ENCODE measurements around the gene ATAD1. TPM values are rescaled to one million over a fixed set of nuclear protein-coding genes. Genes with fewer than 3 reads are reported as not detected.
"Not testable (repeated sequence)": the region's sequence is repeated elsewhere in the genome, so short reads cannot be mapped to it uniquely, and the experiment has no call there.

Gene ATAD1
- total RNA-seq, 1 donor from 2014 or later: 20.4 TPM

DNA sequence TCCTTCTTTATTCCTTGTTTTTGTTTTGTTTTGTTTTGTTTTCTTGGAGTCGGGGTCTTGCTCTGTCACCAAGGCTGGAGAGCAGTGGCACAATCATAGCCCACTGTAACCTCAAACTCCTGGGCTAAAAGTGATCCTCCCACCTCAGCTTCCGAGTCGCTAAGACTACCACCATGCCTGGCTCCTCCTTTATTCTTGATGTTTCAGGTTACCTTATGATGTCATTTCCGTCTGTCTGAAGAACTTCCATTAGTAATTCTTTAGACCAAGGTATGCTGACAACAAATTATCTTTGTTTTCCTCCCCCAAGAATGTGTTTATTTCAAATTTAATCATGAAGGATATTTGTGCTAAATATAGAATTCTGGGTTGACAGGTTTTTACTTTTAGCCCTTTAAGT lies 18.1 kb upstream of the ATAD1 start:
- Histone ChIP-seq H3K4me1 (ENCODE audit: control insufficient read depth in 3 of 3, insufficient read depth in 3 of 3, low read length in 3 of 3) (no peaks in the 10 kb centered on the region), H3K9me3 (ENCODE audit: control insufficient read depth in 3 of 3, low read length in 3 of 3) (no peaks in the 10 kb centered on the region), H3K9ac (ENCODE audit: low read depth in 1 of 3, low read length in 3 of 3) (no peak overlapping the region), H3K36me3 (ENCODE audit: control insufficient read depth in 3 of 3, insufficient read depth in 3 of 3, low read length in 3 of 3) (no peaks in the 10 kb centered on the region), H3K27me3 (ENCODE audit: control insufficient read depth in 3 of 3, insufficient read depth in 3 of 3, low read length in 3 of 3) (no peaks in the 10 kb centered on the region), H3K4me3 (ENCODE audit: low read length in 3 of 3) (no peak overlapping the region), H3K27ac (ENCODE audit: low read depth, low read length) (no peak overlapping the region)

DNA sequence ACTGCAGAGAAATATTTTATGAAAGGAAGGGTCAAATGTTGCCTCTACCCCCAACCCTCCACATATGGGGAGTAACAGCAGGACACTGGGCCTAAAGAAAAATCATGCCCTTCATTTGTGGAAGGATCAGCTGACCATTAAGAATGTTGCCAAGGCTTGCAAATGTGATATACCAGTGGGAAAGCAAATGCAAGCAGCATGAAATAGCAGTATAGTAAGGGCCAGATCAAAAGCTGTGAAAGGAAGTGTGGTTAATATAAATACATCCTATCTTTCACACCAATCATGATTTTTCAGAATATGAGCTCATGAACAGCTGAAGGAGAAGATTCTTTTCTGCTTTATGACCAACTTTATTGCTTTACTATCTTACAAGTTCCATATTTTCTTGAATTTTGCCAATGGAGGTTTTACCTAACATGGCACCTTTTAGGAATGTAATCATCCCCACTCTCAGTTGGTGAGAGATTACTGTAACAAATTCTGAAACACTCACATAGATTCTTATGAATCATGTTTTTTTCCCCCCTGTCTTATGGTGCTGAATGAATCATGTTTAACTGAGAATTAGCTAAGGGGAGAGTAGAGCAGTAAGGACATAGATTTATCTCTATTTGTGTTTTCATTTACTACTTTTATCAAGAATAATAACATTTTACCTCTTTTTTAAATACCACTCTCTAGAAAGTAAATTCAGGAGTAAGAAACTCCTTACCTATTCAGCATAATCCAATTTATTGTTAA lies 12.1 kb upstream of the ATAD1 start:
- Histone ChIP-seq H3K9ac (ENCODE audit: low read depth in 1 of 3, low read length in 3 of 3) (no peak overlapping the region), H3K4me3 (ENCODE audit: low read length in 3 of 3) (no peak overlapping the region), H3K4me1 (ENCODE audit: control insufficient read depth in 3 of 3, insufficient read depth in 3 of 3, low read length in 3 of 3) (no peaks in the 10 kb centered on the region), H3K36me3 (ENCODE audit: control insufficient read depth in 3 of 3, insufficient read depth in 3 of 3, low read length in 3 of 3) (no peaks in the 10 kb centered on the region), H3K27me3 (ENCODE audit: control insufficient read depth in 3 of 3, insufficient read depth in 3 of 3, low read length in 3 of 3) (no peaks in the 10 kb centered on the region), H3K9me3 (ENCODE audit: control insufficient read depth in 3 of 3, low read length in 3 of 3) (no peaks in the 10 kb centered on the region), H3K27ac (ENCODE audit: low read depth, low read length) (no peak overlapping the region)

DNA sequence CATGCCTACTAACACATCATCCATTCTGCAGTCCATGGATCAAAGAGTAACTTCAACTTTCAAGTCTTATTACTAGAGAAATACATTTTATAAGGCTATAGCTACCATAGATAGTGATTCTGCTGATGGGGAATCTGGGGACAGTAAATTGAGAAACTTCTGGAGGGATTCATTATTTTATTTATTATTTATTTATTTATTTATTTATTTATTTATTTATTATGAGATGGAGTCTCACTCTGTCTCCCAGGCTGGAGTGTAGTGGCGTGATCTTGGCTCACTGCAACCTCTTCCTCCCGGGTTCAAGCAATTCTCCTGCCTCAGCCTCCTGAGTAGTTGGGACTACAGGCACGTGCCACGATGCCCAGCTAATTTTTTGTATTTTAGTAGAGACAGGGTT lies 11.0 kb upstream of the ATAD1 start:
- not testable (repeated sequence) for H3K9ac ChIP-seq (ENCODE audit: low read depth in 1 of 3, low read length in 3 of 3); H3K9me3 ChIP-seq (ENCODE audit: control insufficient read depth in 3 of 3, low read length in 3 of 3); H3K36me3 ChIP-seq (ENCODE audit: control insufficient read depth in 3 of 3, insufficient read depth in 3 of 3, low read length in 3 of 3); H3K4me3 ChIP-seq (ENCODE audit: low read length in 3 of 3); H3K27me3 ChIP-seq (ENCODE audit: control insufficient read depth in 3 of 3, insufficient read depth in 3 of 3, low read length in 3 of 3); H3K27ac ChIP-seq (ENCODE audit: low read depth, low read length); H3K4me1 ChIP-seq (ENCODE audit: control insufficient read depth in 3 of 3, insufficient read depth in 3 of 3, low read length in 3 of 3)

DNA sequence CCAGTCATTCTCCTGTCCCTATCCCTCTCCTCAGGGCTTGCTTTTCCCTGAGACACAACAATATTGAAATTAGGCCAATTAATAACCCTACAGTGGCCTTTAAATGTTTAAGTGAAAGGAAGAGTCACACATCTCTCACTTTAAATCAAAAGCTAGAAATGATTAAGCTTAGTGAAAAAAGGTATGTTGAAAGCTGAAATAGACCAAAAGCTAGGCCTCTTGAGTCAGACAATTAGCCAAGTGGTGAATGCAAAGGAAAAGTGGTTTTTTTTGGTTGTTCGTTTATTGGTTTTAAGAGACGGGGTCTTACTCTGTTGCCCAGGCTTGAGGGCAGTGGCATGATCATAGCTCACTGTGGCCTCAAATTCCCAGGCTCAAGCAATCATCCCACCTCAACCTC lies 9.7 kb upstream of the ATAD1 start:
- H3K36me3 ChIP-seq (ENCODE audit: control insufficient read depth in 3 of 3, insufficient read depth in 3 of 3, low read length in 3 of 3): no peaks in the 10 kb centered on the region
- no peaks in the 10 kb centered on the region for H3K27me3 ChIP-seq (ENCODE audit: control insufficient read depth in 3 of 3, insufficient read depth in 3 of 3, low read length in 3 of 3)
- H3K4me3 ChIP-seq (ENCODE audit: low read length in 3 of 3): no peak overlapping the region
- H3K27ac ChIP-seq (ENCODE audit: low read depth, low read length): no peak overlapping the region
- H3K9me3 ChIP-seq (ENCODE audit: control insufficient read depth in 3 of 3, low read length in 3 of 3): no peaks in the 10 kb centered on the region
- H3K4me1 ChIP-seq (ENCODE audit: control insufficient read depth in 3 of 3, insufficient read depth in 3 of 3, low read length in 3 of 3): no peaks in the 10 kb centered on the region
- H3K9ac ChIP-seq (ENCODE audit: low read depth in 1 of 3, low read length in 3 of 3): no peak overlapping the region

DNA sequence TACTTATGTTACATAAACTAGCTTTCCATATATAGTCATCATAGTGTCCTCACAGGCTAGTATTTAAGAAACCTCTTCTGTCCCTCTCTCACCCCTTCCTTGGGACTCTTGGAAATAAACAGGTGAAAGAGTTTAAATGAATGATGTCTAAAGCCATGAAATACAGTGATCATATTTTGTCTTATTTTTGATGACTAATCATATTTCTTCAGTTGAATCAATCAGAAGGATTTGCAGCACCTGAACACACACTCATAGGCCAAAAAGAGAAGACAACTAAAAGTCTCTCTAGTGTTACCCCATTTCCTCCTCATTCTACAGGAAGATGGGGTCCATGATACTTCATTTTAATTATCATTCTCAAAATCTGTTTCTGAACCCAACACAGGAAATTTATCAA lies 8.6 kb upstream of the ATAD1 start:
- no peaks in the 10 kb centered on the region for H3K36me3 ChIP-seq (ENCODE audit: control insufficient read depth in 3 of 3, insufficient read depth in 3 of 3, low read length in 3 of 3)
- H3K4me1 ChIP-seq (ENCODE audit: control insufficient read depth in 3 of 3, insufficient read depth in 3 of 3, low read length in 3 of 3): no peaks in the 10 kb centered on the region
- no peak overlapping the region for H3K4me3 ChIP-seq (ENCODE audit: low read length in 3 of 3)

DNA sequence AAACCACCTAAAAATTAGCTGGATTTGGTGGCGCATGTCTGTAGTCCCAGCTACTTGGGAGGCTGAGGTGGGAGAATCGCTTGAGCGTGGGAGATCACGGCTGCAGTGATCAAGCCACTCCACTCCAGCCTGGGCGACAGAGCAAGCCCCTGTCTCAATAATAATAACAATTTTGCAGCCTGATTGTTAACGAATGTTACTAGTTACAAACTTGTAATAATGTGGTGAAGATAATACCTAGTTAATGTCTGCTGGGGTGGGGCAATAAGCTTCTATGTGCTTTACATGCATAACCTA lies 1.2 kb upstream of the ATAD1 start:
- Histone ChIP-seq H3K4me1 (ENCODE audit: control insufficient read depth in 3 of 3, insufficient read depth in 3 of 3, low read length in 3 of 3) (peaks cover 10 to 25% (median 16%) of the 10 kb centered on the region in 3 donors), H3K9ac (ENCODE audit: low read depth in 1 of 3, low read length in 3 of 3) (no peak overlapping the region), H3K4me3 (ENCODE audit: low read length in 3 of 3) (no peak overlapping the region), H3K36me3 (ENCODE audit: control insufficient read depth in 3 of 3, insufficient read depth in 3 of 3, low read length in 3 of 3) (no peaks in the 10 kb centered on the region), H3K27ac (ENCODE audit: low read depth, low read length) (no peak overlapping the region), H3K27me3 (ENCODE audit: control insufficient read depth in 3 of 3, insufficient read depth in 3 of 3, low read length in 3 of 3) (no peaks in the 10 kb centered on the region), H3K9me3 (ENCODE audit: control insufficient read depth in 3 of 3, low read length in 3 of 3) (no peaks in the 10 kb centered on the region)

More for the DNA sequence above, 8.6 kb upstream of the ATAD1 start:
- Histone ChIP-seq H3K27ac (ENCODE audit: low read depth, low read length) (no peak overlapping the region), H3K9ac (ENCODE audit: low read depth in 1 of 3, low read length in 3 of 3) (no peak overlapping the region), H3K27me3 (ENCODE audit: control insufficient read depth in 3 of 3, insufficient read depth in 3 of 3, low read length in 3 of 3) (no peaks in the 10 kb centered on the region), H3K9me3 (ENCODE audit: control insufficient read depth in 3 of 3, low read length in 3 of 3) (no peaks in the 10 kb centered on the region)

DNA sequence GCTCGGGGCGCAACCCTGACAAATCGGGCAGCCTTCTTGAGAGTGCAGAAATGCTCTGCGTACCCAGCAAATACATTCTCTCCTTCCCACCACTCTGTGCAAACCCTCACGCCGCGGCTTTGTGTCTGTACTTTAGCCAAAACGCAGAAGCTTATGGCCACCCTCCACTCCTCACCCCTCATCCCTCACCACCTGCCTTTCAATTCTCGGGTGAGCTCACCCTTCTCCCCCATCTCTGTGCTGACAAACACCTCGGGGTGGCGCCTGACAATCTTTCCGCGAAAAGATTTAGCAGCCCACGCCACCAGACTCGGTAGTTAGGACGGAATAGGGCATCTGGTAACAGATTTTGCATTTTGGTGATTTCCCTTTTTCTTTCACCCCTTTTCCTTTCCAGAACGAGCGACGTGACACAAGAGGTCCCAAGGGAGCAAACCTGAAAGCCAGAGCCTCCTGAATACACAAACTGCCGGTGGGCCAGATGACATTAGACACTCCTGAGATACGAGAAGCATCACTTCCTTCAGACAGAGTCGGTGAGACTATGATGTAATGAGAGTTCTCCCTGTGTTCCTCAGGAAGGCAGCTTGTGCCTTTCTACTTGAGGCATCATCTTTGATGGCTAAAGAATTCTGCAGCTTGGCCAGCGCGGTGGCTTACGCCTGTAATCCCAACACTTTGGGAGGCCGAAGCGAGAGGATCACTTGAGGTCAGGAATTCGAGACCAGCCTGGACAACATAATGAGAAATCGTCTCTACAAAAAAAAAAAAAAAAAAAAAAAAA lies 671 bp upstream of the ATAD1 start:
- Histone ChIP-seq H3K4me1 (ENCODE audit: control insufficient read depth in 3 of 3, insufficient read depth in 3 of 3, low read length in 3 of 3) (peaks cover 10 to 25% (median 16%) of the 10 kb centered on the region in 3 donors), H3K9ac (ENCODE audit: low read depth in 1 of 3, low read length in 3 of 3) (peak overlapping the region; percentile 81 to 91 (median 90)), H3K36me3 (ENCODE audit: control insufficient read depth in 3 of 3, insufficient read depth in 3 of 3, low read length in 3 of 3) (no peaks in the 10 kb centered on the region), H3K4me3 (ENCODE audit: low read length in 3 of 3) (peak overlapping the region; percentile 82 to 98 (median 94)), H3K27me3 (ENCODE audit: control insufficient read depth in 3 of 3, insufficient read depth in 3 of 3, low read length in 3 of 3) (no peaks in the 10 kb centered on the region), H3K9me3 (ENCODE audit: control insufficient read depth in 3 of 3, low read length in 3 of 3) (no peaks in the 10 kb centered on the region), H3K27ac (ENCODE audit: low read depth, low read length) (peak overlapping the region; percentile 90)

DNA sequence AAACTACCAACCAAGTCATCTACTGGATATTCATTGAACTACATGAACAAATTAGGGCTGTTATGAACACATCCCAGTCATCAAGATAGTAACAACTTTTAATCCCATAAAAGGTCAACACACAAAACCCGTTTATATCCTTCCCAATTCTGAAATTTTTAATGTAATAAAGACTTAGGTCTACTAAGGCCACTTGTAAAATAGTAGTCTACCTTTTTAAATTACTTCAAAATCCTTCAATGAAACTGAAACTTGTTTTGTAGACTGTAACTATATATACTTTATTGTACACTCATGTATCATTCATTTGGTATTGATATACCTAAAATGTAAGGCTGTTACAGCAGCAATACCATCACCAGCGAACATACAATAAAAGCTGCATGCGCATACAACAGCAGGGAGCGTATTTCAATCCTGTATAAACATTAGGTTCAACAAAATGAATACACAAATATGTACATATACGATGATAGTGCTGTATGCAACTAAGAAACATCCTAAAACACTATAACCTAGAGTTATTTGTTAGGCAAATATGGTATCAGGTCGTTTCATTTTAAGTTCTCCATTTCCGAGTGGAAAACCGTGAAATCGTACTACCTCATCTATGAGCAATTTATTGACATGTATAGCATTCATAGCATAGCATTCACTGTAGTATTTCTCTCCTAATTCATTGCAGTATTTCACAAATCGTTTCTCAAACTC lies 973 bp downstream of the ATAD1 start:
- Histone ChIP-seq H3K9me3 (ENCODE audit: control insufficient read depth in 3 of 3, low read length in 3 of 3) (no peaks in the 10 kb centered on the region), H3K27ac (ENCODE audit: low read depth, low read length) (peak overlapping the region; percentile 90), H3K9ac (ENCODE audit: low read depth in 1 of 3, low read length in 3 of 3) (peak overlapping the region; percentile 81 to 91 (median 90))

DNA sequence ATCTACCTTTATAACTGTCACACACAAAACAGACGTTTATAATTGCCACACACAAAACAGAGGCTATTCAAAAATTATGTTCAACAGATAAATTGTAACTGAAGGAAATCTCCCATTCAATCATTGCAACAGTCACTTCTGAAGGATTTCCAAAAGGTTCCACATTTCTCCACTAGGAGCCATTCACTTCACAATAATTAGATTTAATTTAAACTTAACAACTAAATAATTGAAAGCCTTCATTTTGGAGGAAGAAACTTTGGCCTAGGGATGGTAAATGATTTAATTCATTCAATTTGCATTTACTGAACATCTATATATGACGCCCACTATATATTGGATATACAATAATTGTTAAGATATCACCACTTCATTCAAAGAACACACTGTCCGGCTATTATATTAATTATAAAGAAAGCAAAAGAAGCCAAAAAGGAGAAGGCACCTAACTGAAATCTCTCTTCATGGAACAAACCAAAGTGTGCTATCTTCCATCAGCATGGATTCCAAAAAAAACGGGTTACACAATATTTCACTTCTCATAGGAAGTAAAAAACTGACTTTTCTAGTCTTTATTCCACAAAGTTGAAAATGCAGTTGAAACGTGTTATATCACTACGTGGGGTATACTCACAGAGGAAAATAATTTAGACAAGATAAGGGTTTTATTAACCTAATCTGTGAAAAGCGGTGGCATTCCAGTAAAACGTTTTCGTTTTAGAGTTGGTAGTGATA lies 1.7 kb downstream of the ATAD1 start:
- Histone ChIP-seq H3K9me3 (ENCODE audit: control insufficient read depth in 3 of 3, low read length in 3 of 3) (no peaks in the 10 kb centered on the region), H3K27me3 (ENCODE audit: control insufficient read depth in 3 of 3, insufficient read depth in 3 of 3, low read length in 3 of 3) (no peaks in the 10 kb centered on the region), H3K27ac (ENCODE audit: low read depth, low read length) (no peak overlapping the region), H3K36me3 (ENCODE audit: control insufficient read depth in 3 of 3, insufficient read depth in 3 of 3, low read length in 3 of 3) (peaks cover 0 to 3% (median 3%) of the 10 kb centered on the region in 3 donors), H3K4me3 (ENCODE audit: low read length in 3 of 3) (peak overlapping the region in 2 of 3 donors; percentile 82 to 98), H3K9ac (ENCODE audit: low read depth in 1 of 3, low read length in 3 of 3) (peak overlapping the region in 1 of 3 donors; percentile 90), H3K4me1 (ENCODE audit: control insufficient read depth in 3 of 3, insufficient read depth in 3 of 3, low read length in 3 of 3) (peaks cover 10 to 25% (median 16%) of the 10 kb centered on the region in 3 donors)

More for the DNA sequence above, 973 bp downstream of the ATAD1 start:
- H3K27me3 ChIP-seq (ENCODE audit: control insufficient read depth in 3 of 3, insufficient read depth in 3 of 3, low read length in 3 of 3): no peaks in the 10 kb centered on the region
- H3K36me3 ChIP-seq (ENCODE audit: control insufficient read depth in 3 of 3, insufficient read depth in 3 of 3, low read length in 3 of 3): peaks cover 0 to 3% (median under 1%) of the 10 kb centered on the region in 3 donors
- peak overlapping the region; percentile 82 to 98 (median 94) for H3K4me3 ChIP-seq (ENCODE audit: low read length in 3 of 3)
- H3K4me1 ChIP-seq (ENCODE audit: control insufficient read depth in 3 of 3, insufficient read depth in 3 of 3, low read length in 3 of 3): peaks cover 10 to 25% (median 16%) of the 10 kb centered on the region in 3 donors

All from skeletal muscle tissue (tissue), 4 donors.